HepG2 (cell line): Measurements from ENCODE around the gene TAS1R1. TPM values are rescaled to one million over a fixed set of nuclear protein-coding genes. Genes with fewer than 3 reads are reported as not detected.
A peak's percentile ranks its signal among the peaks of the same experiment; 100 is the strongest.

Source experiments
- DMAP1 ChIP-seq: IDR thresholded peaks from 2 replicates; pipeline ENCODE4 v1.6.1; 2016
- KLF6 ChIP-seq: IDR thresholded peaks from 2 replicates; pipeline ENCODE4 v1.8.0; 2016; ENCODE audit warnings: missing biosample characterization, missing genetic modification reagents
- MEIS2 ChIP-seq: sonication (generic); formaldehyde crosslinking; IDR thresholded peaks from 2 replicates; pipeline ENCODE4 v1.9.0; 2021; ENCODE audit warnings: mild to moderate bottlenecking, missing genetic modification reagents
- MZF1 ChIP-seq: sonication (generic); formaldehyde crosslinking; IDR thresholded peaks from 2 replicates; pipeline ENCODE4 v1.8.1; 2023; ENCODE audit warnings: mild to moderate bottlenecking, missing genetic modification reagents, borderline replicate concordance
- U2AF1 ChIP-seq: fragments of 200-400 bp; formaldehyde crosslinking; optimal IDR thresholded peaks from 2 replicates; pipeline ENCODE3; 2017; ENCODE audit warnings: mild to moderate bottlenecking, low read depth, low read length
- ZC3H13 ChIP-seq: sonication (generic); formaldehyde crosslinking; IDR thresholded peaks from 2 replicates; pipeline ENCODE4 v1.8.1; 2023; ENCODE audit warnings: mild to moderate bottlenecking, missing genetic modification reagents, moderate library complexity
- ZFP36L1 ChIP-seq: sonication (generic); formaldehyde crosslinking; IDR thresholded peaks from 2 replicates; pipeline ENCODE4 v1.8.0; 2022; ENCODE audit warnings: mild to moderate bottlenecking, missing genetic modification reagents, moderate library complexity
- ZIK1 ChIP-seq: sonication (generic); formaldehyde crosslinking; IDR thresholded peaks from 2 replicates; pipeline ENCODE4 v1.5.0; 2020; ENCODE audit warnings: mild to moderate bottlenecking, low read depth, missing genetic modification reagents, borderline replicate concordance
- ZNF235 ChIP-seq: sonication (generic); formaldehyde crosslinking; IDR thresholded peaks from 2 replicates; pipeline ENCODE4 v1.8.1; 2023; ENCODE audit warnings: mild to moderate bottlenecking, missing genetic modification reagents, borderline replicate concordance
- ZNF614 ChIP-seq: IDR thresholded peaks from 2 replicates; pipeline ENCODE4 v1.6.1; 2018; ENCODE audit warnings: missing biosample characterization, missing genetic modification reagents, inconsistent platforms, borderline replicate concordance
- ZNF749 ChIP-seq: sonication (generic); formaldehyde crosslinking; IDR thresholded peaks from 2 replicates; pipeline ENCODE4 v1.8.0; 2022; ENCODE audit warnings: mild to moderate bottlenecking, missing genetic modification reagents, moderate library complexity, borderline replicate concordance
- ZNF782 ChIP-seq: sonication (generic); formaldehyde crosslinking; IDR thresholded peaks from 2 replicates; pipeline ENCODE4 v1.4.0; 2020; ENCODE audit warnings: missing genetic modification reagents, mild to moderate bottlenecking, borderline replicate concordance
- polyA plus RNA-seq, 8 experiments: library from polyadenylated mRNA; depleted of rRNA in 3 of 8; stranded (reverse) in 7 of 8; unstranded in 1 of 8; fragments of >200 nt; fragmentation: Illumina TruSeq in 4 of 8; extraction: Trizol in 4 of 8; gene quantifications; 2 replicates each; pipeline versions ENCODE4 v1.2.1 to v1.2.3, GENCODE V29; 2011 to 2016; ENCODE audit warnings: low read depth in 4 of 8, missing spikeins in 1 of 8, mixed read lengths in 1 of 8; ENCODE audit not compliant: insufficient read depth in 1 of 8
- total RNA-seq, 5 experiments: library from RNA; depleted of rRNA; stranded (reverse); fragments of >200 nt; fragmentation: Illumina TruSeq; extraction: Trizol; gene quantifications; 2 replicates each; pipeline ENCODE4 v1.2.3, GENCODE V29; 2016; ENCODE audit warnings: low read depth in 1 of 5
- TF ChIP-seq, protein P1 (sequence below): sonication (generic); formaldehyde crosslinking; IDR thresholded peaks from 2 replicates; pipeline ENCODE4 v1.5.0; 2020; ENCODE audit warnings: mild to moderate bottlenecking, missing genetic modification reagents, borderline replicate concordance
- TF ChIP-seq, protein P2 (sequence below): sonication (generic); formaldehyde crosslinking; conservative IDR thresholded peaks from 2 replicates; pipeline ENCODE4 v1.4.0; 2020; ENCODE audit warnings: missing genetic modification reagents
- TF ChIP-seq, protein P3 (sequence below): sonication (generic); formaldehyde crosslinking; IDR thresholded peaks from 2 replicates; pipeline ENCODE4 v1.4.0; 2020; ENCODE audit warnings: mild to moderate bottlenecking, missing genetic modification reagents

TAS1R1 gene
- total and polyA plus RNA-seq, 2 of the 13 experiments (the other 11 are each of a cell fraction or from before 2014, with no cell fraction given): 1.4 to 1.6 TPM

DNA sequence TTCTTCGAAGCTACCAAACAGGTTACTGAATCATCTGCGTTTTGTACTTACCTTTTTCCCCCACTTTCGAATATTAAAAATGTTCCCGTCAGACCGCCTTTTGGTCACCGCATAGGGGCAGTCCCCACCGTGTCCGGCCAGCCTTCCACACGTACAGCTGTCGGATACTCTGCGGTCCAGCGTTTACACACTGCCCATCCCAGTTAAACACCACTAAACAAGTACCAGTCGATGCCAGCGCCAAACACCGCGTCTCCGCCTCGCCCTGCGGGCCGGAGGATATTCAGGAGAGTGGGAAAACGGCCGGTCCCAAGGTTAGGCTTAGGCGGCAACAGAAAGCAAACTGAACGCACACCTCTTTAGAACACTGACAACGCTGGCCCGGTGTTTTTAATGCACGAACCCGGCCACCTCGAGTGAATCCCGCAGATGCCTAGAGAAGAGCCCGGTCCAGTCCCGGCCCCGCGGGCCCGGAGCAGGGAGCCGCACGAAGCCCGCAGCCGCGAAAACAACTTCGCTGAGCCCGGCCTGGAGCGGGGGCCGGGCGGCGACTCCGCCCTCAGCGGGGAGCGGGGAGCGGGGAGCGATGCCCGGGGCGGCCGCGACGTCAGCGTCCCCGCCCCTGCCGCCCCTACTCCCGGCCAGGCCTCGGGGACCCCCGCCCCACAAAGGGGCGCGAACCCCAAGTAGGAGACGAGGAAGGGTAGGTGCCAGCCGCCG is 57.7 kb downstream of the TAS1R1 start (continued):
- TF ChIP-seq, protein P1, sequence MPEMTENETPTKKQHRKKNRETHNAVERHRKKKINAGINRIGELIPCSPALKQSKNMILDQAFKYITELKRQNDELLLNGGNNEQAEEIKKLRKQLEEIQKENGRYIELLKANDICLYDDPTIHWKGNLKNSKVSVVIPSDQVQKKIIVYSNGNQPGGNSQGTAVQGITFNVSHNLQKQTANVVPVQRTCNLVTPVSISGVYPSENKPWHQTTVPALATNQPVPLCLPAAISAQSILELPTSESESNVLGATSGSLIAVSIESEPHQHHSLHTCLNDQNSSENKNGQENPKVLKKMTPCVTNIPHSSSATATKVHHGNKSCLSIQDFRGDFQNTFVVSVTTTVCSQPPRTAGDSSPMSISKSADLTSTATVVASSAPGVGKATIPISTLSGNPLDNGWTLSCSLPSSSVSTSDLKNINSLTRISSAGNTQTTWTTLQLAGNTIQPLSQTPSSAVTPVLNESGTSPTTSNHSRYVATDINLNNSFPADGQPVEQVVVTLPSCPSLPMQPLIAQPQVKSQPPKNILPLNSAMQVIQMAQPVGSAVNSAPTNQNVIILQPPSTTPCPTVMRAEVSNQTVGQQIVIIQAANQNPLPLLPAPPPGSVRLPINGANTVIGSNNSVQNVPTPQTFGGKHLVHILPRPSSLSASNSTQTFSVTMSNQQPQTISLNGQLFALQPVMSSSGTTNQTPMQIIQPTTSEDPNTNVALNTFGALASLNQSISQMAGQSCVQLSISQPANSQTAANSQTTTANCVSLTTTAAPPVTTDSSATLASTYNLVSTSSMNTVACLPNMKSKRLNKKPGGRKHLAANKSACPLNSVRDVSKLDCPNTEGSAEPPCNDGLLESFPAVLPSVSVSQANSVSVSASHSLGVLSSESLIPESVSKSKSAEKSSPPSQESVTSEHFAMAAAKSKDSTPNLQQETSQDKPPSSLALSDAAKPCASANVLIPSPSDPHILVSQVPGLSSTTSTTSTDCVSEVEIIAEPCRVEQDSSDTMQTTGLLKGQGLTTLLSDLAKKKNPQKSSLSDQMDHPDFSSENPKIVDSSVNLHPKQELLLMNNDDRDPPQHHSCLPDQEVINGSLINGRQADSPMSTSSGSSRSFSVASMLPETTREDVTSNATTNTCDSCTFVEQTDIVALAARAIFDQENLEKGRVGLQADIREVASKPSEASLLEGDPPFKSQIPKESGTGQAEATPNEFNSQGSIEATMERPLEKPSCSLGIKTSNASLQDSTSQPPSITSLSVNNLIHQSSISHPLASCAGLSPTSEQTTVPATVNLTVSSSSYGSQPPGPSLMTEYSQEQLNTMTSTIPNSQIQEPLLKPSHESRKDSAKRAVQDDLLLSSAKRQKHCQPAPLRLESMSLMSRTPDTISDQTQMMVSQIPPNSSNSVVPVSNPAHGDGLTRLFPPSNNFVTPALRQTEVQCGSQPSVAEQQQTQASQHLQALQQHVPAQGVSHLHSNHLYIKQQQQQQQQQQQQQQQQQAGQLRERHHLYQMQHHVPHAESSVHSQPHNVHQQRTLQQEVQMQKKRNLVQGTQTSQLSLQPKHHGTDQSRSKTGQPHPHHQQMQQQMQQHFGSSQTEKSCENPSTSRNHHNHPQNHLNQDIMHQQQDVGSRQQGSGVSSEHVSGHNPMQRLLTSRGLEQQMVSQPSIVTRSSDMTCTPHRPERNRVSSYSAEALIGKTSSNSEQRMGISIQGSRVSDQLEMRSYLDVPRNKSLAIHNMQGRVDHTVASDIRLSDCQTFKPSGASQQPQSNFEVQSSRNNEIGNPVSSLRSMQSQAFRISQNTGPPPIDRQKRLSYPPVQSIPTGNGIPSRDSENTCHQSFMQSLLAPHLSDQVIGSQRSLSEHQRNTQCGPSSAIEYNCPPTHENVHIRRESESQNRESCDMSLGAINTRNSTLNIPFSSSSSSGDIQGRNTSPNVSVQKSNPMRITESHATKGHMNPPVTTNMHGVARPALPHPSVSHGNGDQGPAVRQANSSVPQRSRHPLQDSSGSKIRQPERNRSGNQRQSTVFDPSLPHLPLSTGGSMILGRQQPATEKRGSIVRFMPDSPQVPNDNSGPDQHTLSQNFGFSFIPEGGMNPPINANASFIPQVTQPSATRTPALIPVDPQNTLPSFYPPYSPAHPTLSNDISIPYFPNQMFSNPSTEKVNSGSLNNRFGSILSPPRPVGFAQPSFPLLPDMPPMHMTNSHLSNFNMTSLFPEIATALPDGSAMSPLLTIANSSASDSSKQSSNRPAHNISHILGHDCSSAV (CRISPR knock-in tag): no peak
- TF ChIP-seq U2AF1: no peak
- TF ChIP-seq MZF1 (CRISPR knock-in tag): no peak
- TF ChIP-seq ZFP36L1 (CRISPR knock-in tag): 0 out of 2 replicates have a peak, but pooled peaks have one; percentile 47
- TF ChIP-seq ZNF782: no peak
- TF ChIP-seq ZNF749 (CRISPR knock-in tag): no peak
- 0 out of 2 replicates have a peak, but pooled peaks have one; percentile 51 for TF ChIP-seq ZNF235 (CRISPR knock-in tag)
- TF ChIP-seq DMAP1 (CRISPR knock-in tag): peak; percentile 22
- no peak for TF ChIP-seq ZIK1 (CRISPR knock-in tag)
- peak; percentile 47; the same call in 1 of the 2 replicates for TF ChIP-seq ZC3H13 (CRISPR knock-in tag)
- TF ChIP-seq ZNF614 (CRISPR knock-in tag): 0 out of 2 replicates have a peak, but pooled peaks have one; percentile 12
- TF ChIP-seq, protein P2, sequence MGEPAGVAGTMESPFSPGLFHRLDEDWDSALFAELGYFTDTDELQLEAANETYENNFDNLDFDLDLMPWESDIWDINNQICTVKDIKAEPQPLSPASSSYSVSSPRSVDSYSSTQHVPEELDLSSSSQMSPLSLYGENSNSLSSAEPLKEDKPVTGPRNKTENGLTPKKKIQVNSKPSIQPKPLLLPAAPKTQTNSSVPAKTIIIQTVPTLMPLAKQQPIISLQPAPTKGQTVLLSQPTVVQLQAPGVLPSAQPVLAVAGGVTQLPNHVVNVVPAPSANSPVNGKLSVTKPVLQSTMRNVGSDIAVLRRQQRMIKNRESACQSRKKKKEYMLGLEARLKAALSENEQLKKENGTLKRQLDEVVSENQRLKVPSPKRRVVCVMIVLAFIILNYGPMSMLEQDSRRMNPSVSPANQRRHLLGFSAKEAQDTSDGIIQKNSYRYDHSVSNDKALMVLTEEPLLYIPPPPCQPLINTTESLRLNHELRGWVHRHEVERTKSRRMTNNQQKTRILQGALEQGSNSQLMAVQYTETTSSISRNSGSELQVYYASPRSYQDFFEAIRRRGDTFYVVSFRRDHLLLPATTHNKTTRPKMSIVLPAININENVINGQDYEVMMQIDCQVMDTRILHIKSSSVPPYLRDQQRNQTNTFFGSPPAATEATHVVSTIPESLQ (CRISPR knock-in tag): 0 out of 2 replicates have a peak, but pooled peaks have one; percentile 56
- TF ChIP-seq, protein P3, sequence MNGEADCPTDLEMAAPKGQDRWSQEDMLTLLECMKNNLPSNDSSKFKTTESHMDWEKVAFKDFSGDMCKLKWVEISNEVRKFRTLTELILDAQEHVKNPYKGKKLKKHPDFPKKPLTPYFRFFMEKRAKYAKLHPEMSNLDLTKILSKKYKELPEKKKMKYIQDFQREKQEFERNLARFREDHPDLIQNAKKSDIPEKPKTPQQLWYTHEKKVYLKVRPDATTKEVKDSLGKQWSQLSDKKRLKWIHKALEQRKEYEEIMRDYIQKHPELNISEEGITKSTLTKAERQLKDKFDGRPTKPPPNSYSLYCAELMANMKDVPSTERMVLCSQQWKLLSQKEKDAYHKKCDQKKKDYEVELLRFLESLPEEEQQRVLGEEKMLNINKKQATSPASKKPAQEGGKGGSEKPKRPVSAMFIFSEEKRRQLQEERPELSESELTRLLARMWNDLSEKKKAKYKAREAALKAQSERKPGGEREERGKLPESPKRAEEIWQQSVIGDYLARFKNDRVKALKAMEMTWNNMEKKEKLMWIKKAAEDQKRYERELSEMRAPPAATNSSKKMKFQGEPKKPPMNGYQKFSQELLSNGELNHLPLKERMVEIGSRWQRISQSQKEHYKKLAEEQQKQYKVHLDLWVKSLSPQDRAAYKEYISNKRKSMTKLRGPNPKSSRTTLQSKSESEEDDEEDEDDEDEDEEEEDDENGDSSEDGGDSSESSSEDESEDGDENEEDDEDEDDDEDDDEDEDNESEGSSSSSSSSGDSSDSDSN (CRISPR knock-in tag): peak; percentile 66
- TF ChIP-seq KLF6 (CRISPR knock-in tag): peak; percentile 30; the same call in 1 of the 2 replicates
- TF ChIP-seq MEIS2 (CRISPR knock-in tag): 0 out of 2 replicates have a peak, but pooled peaks have one; percentile 24
